ENCODE measurements around the gene NEAT1.

The NEAT1 gene

DNA sequence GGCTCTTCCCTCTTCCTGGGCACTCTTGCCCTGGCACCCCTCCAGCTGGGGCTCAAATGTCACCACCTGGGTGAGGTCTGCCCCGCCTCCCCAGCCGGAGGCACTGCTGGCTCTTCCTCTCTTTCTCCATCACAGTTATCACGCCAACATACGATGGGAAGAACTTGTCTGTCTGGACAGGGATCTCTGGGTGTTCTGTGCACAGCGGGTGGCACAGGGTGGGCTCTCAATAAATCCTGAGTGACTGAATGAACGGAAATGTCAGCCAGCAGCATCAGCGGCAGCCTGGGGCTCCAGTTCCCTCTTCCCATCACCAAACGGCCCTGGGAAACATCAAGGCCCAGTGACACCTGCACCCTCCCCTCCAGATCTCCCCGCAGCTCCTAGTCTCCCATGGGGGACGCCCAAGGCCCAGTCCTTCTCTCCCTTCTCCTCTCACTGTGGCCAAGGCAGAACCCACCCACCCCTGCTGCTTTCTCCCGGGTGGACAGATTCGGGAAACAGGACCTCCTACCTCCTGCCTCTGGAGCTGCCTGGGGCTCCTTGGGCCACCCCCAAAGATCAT, 39.7 kb upstream of the NEAT1 start:
- Mint-ChIP-seq H3K4me3 (peak overlapping the region; percentile 92), H3K4me1 (peaks cover 58% of the 10 kb centered on the region), H3K36me3 (peaks cover 33% of the 10 kb centered on the region), H3K9me3 (no peaks in the 10 kb centered on the region), H3K27ac (peak overlapping the region; percentile 95)
- ATAC-seq (no peak), DNase-seq (ENCODE audit: low spot score in 2 of 2) (no peak)

DNA sequence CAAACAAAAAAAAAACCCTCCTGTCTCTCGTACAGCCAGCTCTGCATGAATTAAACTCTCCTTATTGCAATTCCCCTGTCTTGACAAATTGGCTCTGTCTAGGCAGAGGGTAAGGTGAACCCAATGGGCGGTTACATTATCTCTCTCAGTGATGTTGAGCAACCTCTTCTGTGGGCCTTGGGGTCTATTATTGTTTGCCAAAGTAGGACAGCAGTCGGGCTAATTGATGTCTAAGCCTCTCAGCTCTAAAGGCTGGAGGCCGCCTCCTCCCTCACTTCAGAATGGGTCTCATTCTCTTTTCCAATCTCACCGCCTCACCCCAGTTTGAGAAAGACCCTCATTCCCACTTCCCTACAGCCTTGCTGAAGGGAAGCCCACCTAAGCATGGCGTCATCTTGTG, 38.8 kb upstream of the NEAT1 start:
- Mint-ChIP-seq H3K27ac (peak overlapping the region; percentile 95), H3K36me3 (peaks cover 42% of the 10 kb centered on the region)

DNA sequence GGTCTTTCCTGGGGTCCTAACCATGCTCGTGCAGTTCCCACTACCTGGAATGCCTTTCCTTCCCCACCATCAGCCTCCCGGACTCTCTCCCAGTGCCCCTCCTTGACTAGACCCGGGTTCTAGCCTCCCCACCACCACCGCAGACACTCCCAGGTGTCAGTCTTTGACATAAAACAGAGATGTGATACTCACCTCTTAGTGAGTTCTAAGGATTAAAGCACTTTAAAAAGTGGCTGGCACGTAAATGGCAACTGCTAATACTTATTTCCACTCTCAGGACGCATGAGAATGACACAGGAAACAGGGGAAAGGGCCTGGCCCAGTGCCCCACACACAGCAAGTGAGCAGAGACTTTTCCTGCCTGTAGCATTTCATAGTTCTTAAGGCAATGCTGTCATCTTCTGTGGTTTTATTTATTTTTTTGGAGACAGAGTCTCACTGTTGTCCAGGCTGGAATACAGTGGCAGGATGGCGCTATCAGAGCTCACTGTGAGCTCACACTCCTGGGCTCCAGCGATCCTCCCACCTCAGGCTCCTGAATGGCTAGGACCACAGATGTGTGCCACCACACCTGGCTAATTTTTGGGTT, 38.2 kb upstream of the NEAT1 start:
- Mint-ChIP-seq H3K4me1 (peaks cover 73% of the 10 kb centered on the region), H3K27ac (peak overlapping the region; percentile 95), H3K9me3 (no peaks in the 10 kb centered on the region), H3K36me3 (peaks cover 48% of the 10 kb centered on the region), H3K4me3 (peak overlapping the region; percentile 92)
- ATAC-seq = no peak
- DNase-seq (ENCODE audit: low spot score in 2 of 2) = no peak

More for the DNA sequence above, 38.8 kb upstream of the NEAT1 start:
- H3K4me3 Mint-ChIP-seq = peak overlapping the region; percentile 92
- H3K4me1 Mint-ChIP-seq = peaks cover 67% of the 10 kb centered on the region
- ATAC-seq (no peak), DNase-seq (ENCODE audit: low spot score in 2 of 2) (no peak)
- no peaks in the 10 kb centered on the region for H3K9me3 Mint-ChIP-seq

DNA sequence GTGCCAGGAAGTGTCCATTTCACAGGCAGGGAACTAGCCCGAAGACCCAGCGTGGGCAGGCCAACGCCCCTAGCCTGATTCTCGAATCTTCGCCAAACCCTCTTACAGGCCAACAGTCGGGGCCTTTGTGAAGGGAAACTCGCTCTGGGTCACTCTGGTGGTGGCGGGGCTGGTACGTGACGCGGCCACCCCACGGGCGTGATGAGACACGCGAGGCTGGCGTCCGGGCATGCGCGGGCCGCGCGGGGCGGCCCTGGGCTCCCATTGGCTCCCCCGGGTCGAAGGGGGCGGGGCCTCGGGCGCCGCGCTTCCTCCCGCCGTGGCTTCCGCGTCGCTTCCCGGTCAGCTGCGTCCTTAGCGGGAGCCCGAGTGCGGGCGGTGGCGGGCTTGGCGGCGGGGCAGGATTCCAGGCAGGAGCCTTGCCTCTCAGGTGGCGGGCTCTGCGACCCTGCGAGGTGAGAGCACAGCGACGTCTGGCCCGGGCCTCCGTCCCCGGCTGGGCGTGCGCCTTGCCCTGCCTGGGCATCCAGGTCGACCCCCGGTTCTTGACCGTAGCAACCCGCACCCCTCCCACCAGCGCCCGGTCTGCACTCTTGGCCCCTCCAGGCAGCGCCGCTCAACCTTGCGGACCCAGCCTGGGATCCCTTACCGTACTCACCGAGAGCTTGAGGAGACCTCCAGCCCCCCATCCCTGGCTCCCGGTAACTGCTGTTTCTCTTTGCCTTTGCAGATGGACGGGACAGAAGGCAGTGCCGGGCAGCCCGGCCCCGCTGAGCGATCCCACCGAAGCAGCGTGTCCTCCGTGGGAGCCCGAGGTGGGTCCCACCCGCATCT, 36.1 kb upstream of the NEAT1 start, which contains the start of gene FRMD8:
TSS of gene FRMD8 (plus strand) at position 331 of the 834 bp plus-strand sequence. CDS start at position 731, 400 bp downstream.
- H3K9me3 Mint-ChIP-seq = no peaks in the 10 kb centered on the region
- H3K4me1 Mint-ChIP-seq = peaks cover 85% of the 10 kb centered on the region
- peak within 1 kb of the TSS; percentile 95 for H3K27ac Mint-ChIP-seq
- ATAC-seq (peak; percentile 58), DNase-seq (ENCODE audit: low spot score in 2 of 2) (peak; percentile 84 to 93)
- peaks cover 63% of the 10 kb centered on the region for H3K36me3 Mint-ChIP-seq
- H3K4me3 Mint-ChIP-seq = peak within 1 kb of the TSS; percentile 92

DNA sequence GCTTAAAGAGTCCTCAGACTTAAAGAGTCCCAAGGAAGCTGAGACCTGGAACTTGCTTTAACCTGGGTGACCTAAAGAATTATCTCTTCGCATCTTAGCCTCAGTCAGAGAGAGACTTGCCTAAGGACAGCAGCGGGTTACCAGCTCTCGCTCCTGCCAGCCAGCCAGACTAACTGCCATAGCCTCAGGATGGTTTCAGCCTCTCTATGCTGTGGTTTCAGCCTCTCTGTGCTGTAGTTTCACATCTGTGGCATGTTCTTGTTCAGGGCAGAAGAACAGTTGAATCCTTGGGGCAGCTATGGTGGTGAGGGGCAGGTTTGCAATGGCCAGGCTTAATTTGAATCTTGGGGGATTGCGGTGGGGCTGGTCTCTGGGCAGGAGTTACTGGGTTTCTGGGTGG, 33.9 kb upstream of the NEAT1 start:
- peaks cover 77% of the 10 kb centered on the region for H3K4me1 Mint-ChIP-seq
- peak overlapping the region; percentile 85 for H3K27ac Mint-ChIP-seq
- no peak for ATAC-seq
- no peak for DNase-seq (ENCODE audit: low spot score in 2 of 2)
- H3K4me3 Mint-ChIP-seq = peak overlapping the region; percentile 92
- H3K36me3 Mint-ChIP-seq = peaks cover 54% of the 10 kb centered on the region
- H3K9me3 Mint-ChIP-seq = no peaks in the 10 kb centered on the region

DNA sequence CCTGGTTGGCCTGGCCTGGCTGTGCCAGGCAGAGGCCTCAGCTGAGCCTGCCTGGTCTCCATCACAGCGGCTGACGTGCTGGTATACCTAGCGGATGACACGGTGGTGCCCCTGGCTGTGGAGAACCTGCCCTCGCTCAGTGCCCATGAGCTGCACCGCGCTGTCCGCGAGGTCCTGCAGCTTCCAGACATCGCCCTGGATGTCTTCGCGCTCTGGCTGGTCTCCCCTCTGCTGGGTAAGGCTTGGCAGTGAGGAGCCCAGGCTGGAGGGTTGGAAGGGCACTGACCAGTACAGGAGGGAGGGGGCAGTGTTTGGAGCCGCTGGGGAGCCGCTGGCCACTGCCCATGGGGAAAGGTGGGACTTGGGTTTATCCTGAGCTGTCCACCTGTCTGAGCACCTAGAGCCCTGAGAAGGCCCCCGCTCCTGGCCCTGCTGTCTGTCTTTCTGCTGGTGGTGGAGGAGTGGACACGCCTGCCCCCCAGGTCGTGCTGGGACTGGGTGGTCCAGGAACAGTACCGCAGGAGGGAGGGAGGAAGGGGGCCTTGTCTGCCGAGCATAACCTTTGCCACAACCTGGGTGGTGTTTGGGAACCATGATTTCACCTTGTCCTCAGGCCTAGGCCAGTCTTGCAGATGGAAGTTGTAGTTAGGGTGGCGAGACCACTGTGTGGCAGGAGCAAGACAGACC, 33.2 kb upstream of the NEAT1 start:
- peaks cover 57% of the 10 kb centered on the region for H3K36me3 Mint-ChIP-seq
- H3K4me3 Mint-ChIP-seq = peak overlapping the region; percentile 92
- no peak for ATAC-seq

DNA sequence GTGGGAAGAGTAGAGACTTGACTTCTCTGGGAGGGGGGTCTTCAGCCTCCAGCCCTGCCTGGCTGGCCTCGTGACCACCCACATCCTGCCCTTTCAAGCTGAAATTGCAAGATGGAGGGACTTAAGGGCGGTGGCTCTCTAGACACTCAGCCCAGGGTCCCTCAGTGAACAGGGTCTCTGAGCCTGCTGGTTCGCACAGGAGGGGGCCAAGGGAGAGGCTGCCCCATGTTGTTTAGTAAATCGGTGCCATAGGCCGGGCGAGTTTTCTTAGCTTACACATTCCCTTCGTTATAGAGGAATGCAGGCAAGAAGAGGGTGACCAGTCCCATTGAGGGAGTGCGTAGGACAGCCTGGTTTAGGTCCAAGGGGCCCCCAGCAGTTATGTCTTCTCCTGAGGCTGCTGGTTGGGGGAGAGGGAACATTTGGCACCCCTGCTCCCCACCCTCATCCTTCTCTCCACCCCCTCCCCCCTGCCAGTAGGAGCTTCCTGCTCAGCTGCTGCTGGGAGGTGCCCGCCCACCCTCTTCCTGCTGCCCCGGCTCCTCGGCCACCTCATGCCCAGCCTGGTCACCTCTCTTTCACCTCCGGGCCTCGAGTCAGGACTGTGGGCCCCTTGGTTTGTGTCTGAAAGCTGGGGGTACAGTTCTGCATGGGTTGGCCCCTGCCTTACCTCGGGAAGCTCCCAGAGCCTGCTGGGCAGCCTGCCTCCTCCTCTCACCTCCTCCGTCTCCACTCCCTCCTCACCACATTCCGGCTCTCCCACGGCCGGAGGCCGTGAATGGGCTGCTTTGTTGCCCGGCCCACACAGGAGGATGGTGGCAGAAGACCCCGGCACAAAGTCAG, 32.3 kb upstream of the NEAT1 start:
- Mint-ChIP-seq H3K27ac (peak overlapping the region; percentile 86), H3K9me3 (no peaks in the 10 kb centered on the region), H3K4me3 (peak overlapping the region; percentile 11), H3K4me1 (peaks cover 61% of the 10 kb centered on the region), H3K36me3 (peaks cover 57% of the 10 kb centered on the region)
- DNase-seq (ENCODE audit: low spot score in 2 of 2) (no peak), ATAC-seq (no peak)

More for the DNA sequence above, 33.2 kb upstream of the NEAT1 start:
- no peak for DNase-seq (ENCODE audit: low spot score in 2 of 2)
- peaks cover 70% of the 10 kb centered on the region for H3K4me1 Mint-ChIP-seq
- no peaks in the 10 kb centered on the region for H3K9me3 Mint-ChIP-seq
- peak overlapping the region; percentile 85 for H3K27ac Mint-ChIP-seq

DNA sequence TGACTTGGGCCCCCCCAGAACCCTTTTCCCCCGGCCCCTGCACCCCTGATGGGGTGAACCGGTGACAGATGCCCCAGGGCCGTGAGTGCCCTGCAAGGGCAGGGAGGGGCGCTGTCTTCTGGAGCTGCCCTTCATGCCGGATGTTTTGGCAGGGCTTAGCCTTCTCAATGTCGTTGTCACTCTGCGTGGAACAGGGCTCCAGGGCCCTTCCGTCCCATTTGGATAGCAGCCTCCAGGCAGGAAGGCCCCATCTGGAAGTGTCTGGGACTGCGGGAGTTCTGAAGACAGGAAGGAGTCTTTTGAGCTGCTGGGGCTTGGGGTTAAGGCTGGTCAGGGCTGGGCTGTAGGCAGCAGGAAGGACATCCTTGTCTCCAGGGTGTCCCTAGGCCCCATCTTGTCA, 31.6 kb upstream of the NEAT1 start:
- peaks cover 58% of the 10 kb centered on the region for H3K36me3 Mint-ChIP-seq
- DNase-seq (ENCODE audit: low spot score in 2 of 2) = no peak
- peak overlapping the region; percentile 11 for H3K4me3 Mint-ChIP-seq
- H3K4me1 Mint-ChIP-seq = peaks cover 59% of the 10 kb centered on the region
- no peak for ATAC-seq
- no peaks in the 10 kb centered on the region for H3K9me3 Mint-ChIP-seq
- H3K27ac Mint-ChIP-seq = peak overlapping the region; percentile 86

DNA sequence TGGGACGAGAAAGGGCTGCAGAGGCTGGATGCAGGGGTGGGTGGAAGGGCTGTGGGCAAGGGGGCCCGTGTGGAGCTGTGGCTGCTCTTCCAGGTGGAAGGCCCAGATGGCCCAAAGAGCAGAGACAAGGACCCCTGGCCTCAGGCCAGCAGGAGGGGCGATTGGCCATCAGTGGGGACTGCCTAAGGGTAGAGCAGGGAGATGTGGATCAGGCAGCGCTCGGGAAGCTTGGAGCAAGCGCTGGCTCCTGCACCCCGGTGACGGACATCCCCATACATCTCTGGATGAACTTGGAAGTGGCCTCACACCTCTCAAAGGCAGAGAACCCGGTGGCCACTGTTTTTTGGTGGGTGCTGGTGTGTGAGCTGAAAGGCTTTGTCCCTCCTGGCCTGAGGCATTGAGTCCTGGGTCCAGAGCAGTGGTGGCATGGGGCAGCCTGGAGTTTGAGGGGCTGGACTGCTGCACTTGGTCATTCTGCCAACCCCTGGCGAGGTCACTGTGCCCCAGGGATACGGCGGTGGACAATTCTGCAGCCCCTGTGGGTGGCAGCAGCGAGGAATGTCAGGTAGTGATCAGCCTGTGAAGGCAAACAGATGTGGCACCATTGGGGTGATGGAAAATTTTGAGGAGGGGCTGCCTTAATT, 30.3 kb upstream of the NEAT1 start:
- ATAC-seq (no peak), DNase-seq (ENCODE audit: low spot score in 2 of 2) (no peak)
- Mint-ChIP-seq H3K36me3 (peaks cover 64% of the 10 kb centered on the region), H3K9me3 (no peaks in the 10 kb centered on the region), H3K27ac (peak overlapping the region; percentile 86), H3K4me1 (peaks cover 62% of the 10 kb centered on the region), H3K4me3 (no peak overlapping the region)

DNA sequence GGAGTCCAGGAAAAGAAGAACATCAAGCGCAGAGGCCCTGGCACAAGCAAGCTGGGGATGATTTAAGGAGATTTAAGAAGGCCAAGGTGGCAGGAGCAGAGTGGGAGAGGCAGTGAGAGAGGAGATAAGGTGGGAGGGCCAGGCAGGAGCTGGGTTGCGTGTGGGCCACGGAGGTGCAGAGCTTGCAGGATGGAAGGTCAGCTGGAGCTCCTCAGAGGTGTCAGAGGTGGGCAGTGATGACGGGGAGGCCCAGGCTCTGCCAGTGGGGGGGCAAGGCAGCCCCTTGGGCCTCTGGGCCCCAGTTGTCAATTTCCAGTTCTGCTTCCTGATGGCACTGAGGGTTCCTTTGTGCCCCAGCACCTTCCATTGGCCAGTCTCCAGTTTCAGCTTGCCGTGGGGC, 29.7 kb upstream of the NEAT1 start:
- Mint-ChIP-seq H3K4me1 (peaks cover 60% of the 10 kb centered on the region), H3K27ac (peak overlapping the region; percentile 86), H3K36me3 (peaks cover 64% of the 10 kb centered on the region), H3K4me3 (no peak overlapping the region), H3K9me3 (no peaks in the 10 kb centered on the region)
- DNase-seq (ENCODE audit: low spot score in 2 of 2) (no peak), ATAC-seq (no peak)

DNA sequence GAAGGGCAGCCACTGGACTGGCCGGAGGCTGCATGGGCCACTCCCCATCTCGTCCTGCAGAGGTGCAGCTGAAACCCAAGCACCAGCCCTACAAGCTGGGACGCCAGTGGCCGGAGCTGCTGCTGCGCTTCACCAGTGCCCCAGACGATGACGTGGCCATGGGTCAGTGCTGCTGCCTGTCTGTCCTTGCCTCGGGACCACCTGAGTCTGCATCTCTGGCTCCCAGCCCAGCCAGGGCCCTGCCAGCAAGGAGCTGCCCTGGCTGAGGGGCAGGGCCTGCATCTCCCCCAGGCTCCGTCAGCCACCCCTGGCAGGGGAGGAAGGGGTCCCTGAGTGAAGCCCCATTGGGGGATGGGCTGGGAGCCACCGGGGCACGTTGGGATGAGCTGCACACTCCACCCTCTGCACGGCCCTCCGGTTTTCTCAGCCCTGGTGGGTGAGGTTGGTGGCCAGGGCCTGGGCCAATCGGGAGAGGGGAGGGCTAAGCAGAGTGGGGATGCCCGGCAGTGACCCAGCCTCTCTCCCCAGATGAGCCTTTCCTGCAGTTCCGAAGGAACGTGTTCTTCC, 29.0 kb upstream of the NEAT1 start:
- peaks cover 58% of the 10 kb centered on the region for H3K4me1 Mint-ChIP-seq
- DNase-seq (ENCODE audit: low spot score in 2 of 2) (no peak), ATAC-seq (no peak)
- no peak overlapping the region for H3K4me3 Mint-ChIP-seq
- H3K27ac Mint-ChIP-seq = no peak overlapping the region
- peaks cover 64% of the 10 kb centered on the region for H3K36me3 Mint-ChIP-seq
- no peaks in the 10 kb centered on the region for H3K9me3 Mint-ChIP-seq

DNA sequence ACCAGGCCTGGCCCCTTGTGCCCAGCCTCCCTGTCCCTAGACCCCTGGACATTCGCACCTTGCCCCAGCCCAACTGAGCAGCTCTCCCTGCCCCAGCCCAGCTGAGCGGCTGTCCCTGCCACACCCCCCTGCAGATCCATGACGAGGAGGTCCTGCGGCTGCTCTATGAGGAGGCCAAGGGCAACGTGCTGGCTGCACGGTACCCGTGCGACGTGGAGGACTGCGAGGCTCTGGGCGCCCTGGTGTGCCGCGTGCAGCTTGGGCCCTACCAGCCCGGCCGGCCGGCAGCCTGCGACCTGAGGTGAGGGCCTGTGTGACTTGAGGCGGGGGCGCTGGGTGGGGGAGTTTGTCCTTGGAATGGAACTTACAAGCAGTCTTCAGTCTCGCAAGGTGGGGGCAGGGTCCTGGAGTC, 28.5 kb upstream of the NEAT1 start:
- ATAC-seq (no peak), DNase-seq (ENCODE audit: low spot score in 2 of 2) (no peak)
- peaks cover 64% of the 10 kb centered on the region for H3K36me3 Mint-ChIP-seq
- no peaks in the 10 kb centered on the region for H3K9me3 Mint-ChIP-seq
- no peak overlapping the region for H3K27ac Mint-ChIP-seq
- H3K4me1 Mint-ChIP-seq = peaks cover 54% of the 10 kb centered on the region
- no peak overlapping the region for H3K4me3 Mint-ChIP-seq

DNA sequence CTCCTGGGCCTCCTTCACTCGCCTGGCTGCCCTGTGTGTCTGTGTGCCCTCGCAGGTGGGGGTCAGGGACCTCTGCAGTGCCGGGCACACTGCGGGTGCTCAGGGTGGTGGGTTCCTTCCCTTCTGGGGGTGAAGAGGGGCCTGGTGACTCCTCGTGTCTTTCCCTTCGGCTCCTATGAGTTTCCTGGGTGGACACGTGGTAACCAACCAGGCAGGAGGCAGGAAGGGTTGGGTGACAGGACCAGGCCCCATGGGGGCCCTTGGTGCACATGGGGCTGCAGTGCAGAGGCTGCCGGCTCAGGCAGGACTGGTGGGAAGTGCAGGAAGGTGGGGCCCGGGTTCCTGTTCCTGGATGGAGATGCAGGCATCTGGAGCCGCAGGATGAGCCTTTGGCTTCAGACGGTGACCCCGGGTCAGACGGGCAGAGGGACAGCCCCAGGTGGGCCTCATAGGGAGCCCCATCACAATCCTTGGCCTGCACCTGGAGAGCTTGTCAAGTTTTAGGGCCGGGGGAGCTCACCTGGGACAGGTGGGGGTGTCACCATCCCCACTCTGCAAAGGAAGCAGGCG, 26.6 kb upstream of the NEAT1 start:
- no peaks in the 10 kb centered on the region for H3K9me3 Mint-ChIP-seq
- peaks cover 71% of the 10 kb centered on the region for H3K36me3 Mint-ChIP-seq
- ATAC-seq (no peak), DNase-seq (ENCODE audit: low spot score in 2 of 2) (no peak)
- H3K4me1 Mint-ChIP-seq = peaks cover 35% of the 10 kb centered on the region
- H3K4me3 Mint-ChIP-seq = no peak overlapping the region
- H3K27ac Mint-ChIP-seq = peak overlapping the region; percentile 52
